HepG2 (cell line): ENCODE measurements around the gene MEIS1. TPM values are rescaled to one million over a fixed set of nuclear protein-coding genes. Genes with fewer than 3 reads are reported as not detected.

Source experiments
- ATAC-seq: fragments of 200-7000 bp; cut with Tn5 transposase; 3 replicates; pipeline ENCODE4 v1.9.1; 2020; ENCODE audit warnings: mild to moderate bottlenecking, moderate library complexity
- BruUV-seq: library from RNA; stranded (reverse); fragments of 400-500 nt; replicated peaks from 2 replicates; lab custom pipeline; 2021; lab: Mats Ljungman, UMichigan
- CTCF ChIA-PET: fragments of 300-600 bp; formaldehyde crosslinking; extraction: SDS; loops from one replicate; lab custom pipeline; 2021; ENCODE audit warnings: low total read pairs, inconsistent platforms, low intra/inter-chr PET ratio; lab: Yijun Ruan, JAX
- POLR2A ChIA-PET: fragments of 350-600 bp; sonication (Branson Sonifier 250); formaldehyde crosslinking; loops from one replicate; lab custom pipeline; 2020; ENCODE audit warnings: antibody characterized with exemption, inconsistent platforms; lab: Yijun Ruan, JAX
- DNase-seq: peaks from one replicate; pipeline ENCODE4 v3.0.0-alpha.2; 2015; ENCODE audit warnings: low spot score
- FAIRE-seq: peaks from 3 replicates; lab custom pipeline; 2011; peaks lifted over from hg19 to GRCh38; lab: Jason Lieb, UNC
- H2AFZ ChIP-seq: one replicate; pipeline ENCODE4 v1.6.1; 2011; ENCODE audit warnings: low read length, inconsistent platforms
- H3K27ac ChIP-seq: fragments of 300-600 bp; 3 replicates; pipeline ENCODE4 v1.8.0; 2011; ENCODE audit warnings: mixed run types, mild to moderate bottlenecking, mixed read lengths, low read length, inconsistent platforms; ENCODE audit not compliant: insufficient read depth; ENCODE audit errors: extremely low read length
- H3K27me3 ChIP-seq, 2 experiments: fragments of 200-600 bp in 1 of 2; 2 replicates in 1 of 2; 3 replicates in 1 of 2; pipeline versions ENCODE4 v1.6.0 to v1.8.0; 2011; ENCODE audit warnings: low read length in 2 of 2, mild to moderate bottlenecking in 2 of 2, moderate library complexity in 2 of 2, inconsistent platforms in 1 of 2; ENCODE audit not compliant: insufficient read depth in 2 of 2, control insufficient read depth in 1 of 2
- H3K36me3 ChIP-seq, 2 experiments: fragments of 200-600 bp in 1 of 2; replicated peaks in 1 of 2; 2 replicates in 1 of 2; 3 replicates in 1 of 2; pipeline versions ENCODE4 v1.5.1 to v1.8.0; 2011; ENCODE audit warnings: low read length in 2 of 2, inconsistent platforms in 1 of 2; ENCODE audit not compliant: insufficient read depth in 2 of 2, control insufficient read depth in 1 of 2
- H3K4me1 ChIP-seq: 2 replicates; pipeline ENCODE4 v1.5.1; 2012; ENCODE audit warnings: low read length, inconsistent platforms; ENCODE audit not compliant: insufficient read depth
- H3K4me2 ChIP-seq: 2 replicates; pipeline ENCODE4 v1.6.0; 2011; ENCODE audit warnings: low read depth, low read length, inconsistent platforms
- H3K4me3 ChIP-seq, 3 experiments: fragments of 200-600 bp in 1 of 3; sonication (generic), shearing (Covaris generic) in 1 of 3; replicated peaks in 1 of 3; 2 replicates each; pipeline ENCODE4 v1.5.1; 2011 to 2016; ENCODE audit warnings: low read length in 3 of 3, inconsistent platforms in 2 of 3, low read depth in 2 of 3, mild to moderate bottlenecking in 2 of 3, control low read depth in 1 of 3, mixed read lengths in 1 of 3; ENCODE audit not compliant: insufficient read depth in 1 of 3
- H3K79me2 ChIP-seq: one replicate; pipeline ENCODE4 v1.6.1; 2011; ENCODE audit warnings: low read length, inconsistent platforms; ENCODE audit not compliant: insufficient read depth
- H3K9ac ChIP-seq: 2 replicates; pipeline ENCODE4 v1.6.0; 2011; ENCODE audit warnings: mild to moderate bottlenecking, low read depth, low read length, inconsistent platforms; ENCODE audit not compliant: insufficient read depth
- H3K9me3 ChIP-seq: 2 replicates; pipeline ENCODE4 v1.5.1; 2012; ENCODE audit warnings: mild to moderate bottlenecking, low read length
- H4K20me1 ChIP-seq: 2 replicates; pipeline ENCODE4 v1.6.0; 2011; ENCODE audit warnings: inconsistent platforms, mild to moderate bottlenecking, low read length, moderate library complexity; ENCODE audit not compliant: insufficient read depth
- ARNT ChIP-seq: fragments of 450-650 bp; IDR thresholded peaks from 2 replicates; pipeline ENCODE4 v1.6.1; 2017
- HNRNPK ChIP-seq: fragments of 200-400 bp; formaldehyde crosslinking; IDR thresholded peaks from 2 replicates; pipeline ENCODE4 v1.6.1; 2018; ENCODE audit warnings: low read length, low read depth, moderate library complexity, mild to moderate bottlenecking; ENCODE audit not compliant: poor library complexity, severe bottlenecking
- ZNF678 ChIP-seq: sonication (generic); formaldehyde crosslinking; IDR thresholded peaks from 2 replicates; pipeline ENCODE4 v1.4.0; 2020; ENCODE audit warnings: mild to moderate bottlenecking, missing genetic modification reagents
- WGBS: methylation state at CpG from one replicate; pipeline ENCODE4 v1.1.6; 2017; ENCODE audit warnings: low lambda C conversion rate; 5-methylcytosine and 5-hydroxymethylcytosine counted together
- in situ Hi-C: cut with HindIII; loops from 2 replicates; pipeline ENCODE4 v1.10.0; 2017; ENCODE audit warnings: low pct_unique_long_range_greater_than_20kb; ENCODE audit not compliant: extremely low pct_ligation_motif_present
- intact Hi-C: fragments of 100-400 bp; cut with micrococcal nuclease; formaldehyde crosslinking; loops from one replicate; pipeline ENCODE4 v1.10.0; 2022; ENCODE audit not compliant: unreplicated experiment
- polyA plus RNA-seq, 8 experiments: library from polyadenylated mRNA; depleted of rRNA in 3 of 8; stranded (reverse) in 7 of 8; unstranded in 1 of 8; fragments of >200 nt; fragmentation: Illumina TruSeq in 4 of 8; extraction: Trizol in 4 of 8; gene quantifications; 2 replicates each; pipeline versions ENCODE4 v1.2.1 to v1.2.3, GENCODE V29; 2011 to 2016; ENCODE audit warnings: low read depth in 4 of 8, missing spikeins in 1 of 8, mixed read lengths in 1 of 8; ENCODE audit not compliant: insufficient read depth in 1 of 8
- total RNA-seq, 5 experiments: library from RNA; depleted of rRNA; stranded (reverse); fragments of >200 nt; fragmentation: Illumina TruSeq; extraction: Trizol; gene quantifications; 2 replicates each; pipeline ENCODE4 v1.2.3, GENCODE V29; 2016; ENCODE audit warnings: low read depth in 1 of 5

Gene MEIS1
- total and polyA plus RNA-seq, 2 of the 13 experiments (the other 11 are each of a cell fraction or from before 2014, with no cell fraction given): 3.8 to 6.0 TPM

GRCh38 chr2:66429693-66430504 is 5.0 kb upstream of the MEIS1 start:
- Histone ChIP-seq H3K79me2 (no peaks in the 10 kb centered on the region), H3K4me1 (peaks cover 22% of the 10 kb centered on the region), H2AFZ (no peak overlapping the region), H4K20me1 (no peaks in the 10 kb centered on the region), H3K27ac (no peak overlapping the region), H3K4me3 (no peak overlapping the region), H3K9ac (no peak overlapping the region), H3K36me3 (no peaks in the 10 kb centered on the region), H3K9me3 (no peaks in the 10 kb centered on the region), H3K4me2 (no peak overlapping the region), H3K27me3 (peaks cover 5 to 31% of the 10 kb centered on the region in 2 experiments)
- CTCF ChIA-PET: interaction anchor here (1.2 to 4.0 kb wide), 2 partner anchors 146 to 785 kb away, joined by 3 to 23 read pairs; no protein-coding TSS in a partner anchor
- in situ Hi-C loops (loop anchor here (5.0 to 25.0 kb wide), 6 partner anchors 147 to 1607 kb away; no protein-coding TSS in a partner anchor), intact Hi-C loops (loop anchor here (1.0 to 10.0 kb wide), 9 partner anchors 145 to 1601 kb away; partner anchors contain the start of gene ETAA1)
- ATAC-seq (no peak), FAIRE-seq (no peak), DNase-seq (no peak)
- no TSS peak for BruUV-seq
- TF ChIP-seq ARNT (no peak), HNRNPK (peak; percentile 10)
- POLR2A ChIA-PET: no interaction called here

- CTCF ChIA-PET: interaction anchor here (4.0 kb wide), 1 partner anchor 145 kb away, joined by 23 read pairs; no protein-coding TSS in a partner anchor
- no peaks in the 10 kb centered on the region for H3K9me3 ChIP-seq
- no peak overlapping the region for H2AFZ ChIP-seq
- WGBS: 13% methylated on average over 9 of the region's 9 CpGs
- DNase-seq: no peak
- H3K4me1 ChIP-seq: peaks cover 22% of the 10 kb centered on the region
- H4K20me1 ChIP-seq: no peaks in the 10 kb centered on the region
- POLR2A ChIA-PET: no interaction called here
- no peak for FAIRE-seq
- H3K27me3 ChIP-seq: peaks cover 5 to 27% of the 10 kb centered on the region in 2 experiments
- intact Hi-C loops (loop anchor here (5.0 kb wide), 1 partner anchor 967 kb away; the partner anchor contains the start of gene ETAA1), in situ Hi-C loops (loop anchor here (5.0 to 25.0 kb wide), 6 partner anchors 147 to 1607 kb away; no protein-coding TSS in a partner anchor)
- no peak overlapping the region for H3K9ac ChIP-seq
- ATAC-seq: no peak
- TF ChIP-seq ZNF678 (CRISPR knock-in tag): no peak
- no peaks in the 10 kb centered on the region for H3K79me2 ChIP-seq
- no peak overlapping the region for H3K4me2 ChIP-seq
- no peak overlapping the region for H3K4me3 ChIP-seq
- no peaks in the 10 kb centered on the region for H3K36me3 ChIP-seq
- no peak overlapping the region for H3K27ac ChIP-seq
- BruUV-seq: no TSS peak
Measured at GRCh38 chr2:66430505-66431273, 4.2 kb upstream of the MEIS1 start.
